Epidermal melanocyte (primary cell): ENCODE results near the gene DRICH1.
"Not testable (repeated sequence)": the region's sequence is repeated elsewhere in the genome, so short reads cannot be mapped to it uniquely, and the experiment has no call there.

Experiments
- DNase-seq: peaks from one replicate; pipeline ENCODE4 v3.0.0; 2011; ENCODE audit warnings: low spot score; ENCODE audit not compliant: insufficient read length

The DRICH1 gene

DNA sequence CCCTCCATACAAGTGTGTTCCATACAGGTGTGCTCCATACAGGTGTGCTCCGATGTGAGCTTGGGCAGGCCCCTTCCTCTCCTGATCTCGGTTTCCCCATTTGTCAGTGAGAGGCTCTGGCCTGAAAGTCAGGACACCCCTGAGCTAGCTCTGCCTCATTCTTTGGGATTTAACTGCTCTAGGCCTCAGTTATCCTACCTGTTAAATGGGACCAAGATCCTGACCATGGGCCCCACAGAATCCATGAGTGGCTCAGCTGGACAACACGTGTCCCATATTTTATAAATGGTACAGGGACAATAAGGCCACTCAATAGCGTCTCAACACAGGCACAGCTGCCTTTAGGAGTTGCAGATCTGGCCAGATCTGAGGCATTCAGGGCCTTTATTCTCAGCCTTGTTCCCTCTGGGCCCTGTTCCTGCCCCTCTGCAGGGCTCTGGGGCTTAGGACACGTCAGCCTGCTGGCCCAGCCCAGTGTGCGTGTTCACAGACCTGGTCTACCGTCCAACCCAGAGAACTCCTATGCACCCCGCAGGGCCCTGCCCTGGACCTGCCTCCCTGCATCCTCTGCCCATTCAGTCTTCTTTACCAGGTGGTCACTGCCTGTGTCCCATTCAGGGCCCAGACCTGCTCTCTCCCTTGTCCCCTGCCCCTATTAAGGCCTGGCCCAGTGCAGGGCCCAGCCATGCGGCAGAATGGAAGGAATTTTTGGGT lies 33.2 kb downstream of the DRICH1 start:
- DNase-seq: no peak

GRCh38 chr22:23597576-23598268 lies 34.4 kb downstream of the DRICH1 start:
- DNase-seq: not testable (repeated sequence)

DNA sequence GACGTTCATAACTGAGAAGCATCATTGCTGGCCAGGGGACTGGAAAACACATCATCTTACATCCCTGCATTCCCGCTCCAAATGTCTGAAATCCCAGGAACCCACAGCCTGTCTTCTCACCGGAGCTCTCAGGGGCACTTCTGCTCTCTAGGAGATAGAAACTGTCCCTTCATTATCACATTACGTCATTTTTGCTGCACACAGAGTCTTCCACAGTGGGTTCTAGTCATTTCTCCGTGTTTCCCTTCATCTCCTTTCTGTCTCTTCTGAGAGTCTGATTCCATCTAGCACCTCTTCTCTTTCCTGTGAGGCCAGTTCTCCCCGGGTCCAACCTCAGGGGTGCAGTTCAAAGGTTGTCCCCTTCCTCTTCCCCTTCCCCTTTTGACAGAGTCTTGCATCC lies 36.2 kb downstream of the DRICH1 start:
- not testable (repeated sequence) for DNase-seq

GRCh38 chr22:23591846-23592245 lies 40.3 kb downstream of the DRICH1 start:
- no peak for DNase-seq

GRCh38 chr22:23591201-23591791 lies 40.8 kb downstream of the DRICH1 start:
- DNase-seq: peak; percentile 62

DNA sequence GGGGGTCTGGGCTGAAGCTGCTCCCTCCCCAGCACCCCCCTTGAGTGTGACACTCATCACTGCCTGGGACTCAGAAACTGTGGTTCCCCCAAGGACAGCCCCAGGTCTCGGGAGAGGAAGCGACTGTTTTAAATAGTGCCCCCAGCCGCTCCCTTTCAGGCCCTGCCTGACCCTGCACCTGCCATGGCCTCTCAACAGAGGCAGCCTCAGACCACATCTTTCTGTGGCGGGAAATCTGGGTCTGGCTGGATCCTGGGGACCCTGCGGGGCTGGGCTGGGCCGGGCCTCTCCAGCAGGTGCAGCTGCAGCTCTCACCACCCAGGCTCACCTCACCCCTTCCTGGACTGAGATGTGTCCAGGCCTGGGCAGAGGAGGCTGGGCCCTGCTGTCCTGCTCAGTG lies 48.3 kb downstream of the DRICH1 start:
- DNase-seq: no peak

DNA sequence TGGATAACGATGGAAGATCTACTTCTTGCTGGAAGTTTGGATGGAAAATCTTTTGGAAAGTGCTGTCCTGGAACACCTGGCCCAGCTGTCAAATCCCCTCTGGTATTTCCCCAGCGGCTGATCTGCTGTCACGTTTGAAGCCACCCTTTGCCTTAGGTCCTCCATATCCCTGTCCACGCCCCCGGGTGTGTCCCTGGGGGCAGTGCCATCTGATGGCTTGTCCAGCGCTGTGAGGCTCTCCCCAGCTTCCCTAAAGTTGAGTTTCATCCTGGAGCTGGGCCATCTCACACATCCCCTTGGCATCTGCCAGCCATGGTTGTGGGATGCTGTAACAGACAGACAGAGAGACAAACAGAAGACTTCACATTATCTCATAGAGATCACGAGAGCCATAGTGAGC lies 49.0 kb downstream of the DRICH1 start:
- no peak for DNase-seq

DNA sequence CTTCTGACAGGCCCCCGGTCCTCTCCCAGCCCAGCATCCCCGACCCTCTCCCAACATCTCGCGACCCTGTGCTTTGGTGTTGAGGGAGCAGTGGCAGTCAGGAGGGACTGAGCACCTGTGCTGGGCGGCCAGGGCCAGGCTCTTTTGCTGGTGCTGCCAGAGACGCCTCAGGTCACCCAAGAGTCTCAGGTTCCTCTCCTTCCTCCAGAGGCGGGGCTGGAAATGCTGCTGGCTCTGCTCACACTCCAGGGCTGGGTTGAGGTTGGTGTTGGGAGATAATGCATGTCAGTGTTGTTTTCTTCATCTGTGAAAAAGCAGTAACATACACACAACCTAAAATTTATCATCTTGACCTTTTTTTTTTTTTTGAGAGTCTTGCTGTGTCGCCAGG lies 50.9 kb downstream of the DRICH1 start:
- no peak for DNase-seq

- DNase-seq: no peak
Measured at GRCh38 chr22:23580576-23581259, 51.4 kb downstream of the DRICH1 start.

DNA sequence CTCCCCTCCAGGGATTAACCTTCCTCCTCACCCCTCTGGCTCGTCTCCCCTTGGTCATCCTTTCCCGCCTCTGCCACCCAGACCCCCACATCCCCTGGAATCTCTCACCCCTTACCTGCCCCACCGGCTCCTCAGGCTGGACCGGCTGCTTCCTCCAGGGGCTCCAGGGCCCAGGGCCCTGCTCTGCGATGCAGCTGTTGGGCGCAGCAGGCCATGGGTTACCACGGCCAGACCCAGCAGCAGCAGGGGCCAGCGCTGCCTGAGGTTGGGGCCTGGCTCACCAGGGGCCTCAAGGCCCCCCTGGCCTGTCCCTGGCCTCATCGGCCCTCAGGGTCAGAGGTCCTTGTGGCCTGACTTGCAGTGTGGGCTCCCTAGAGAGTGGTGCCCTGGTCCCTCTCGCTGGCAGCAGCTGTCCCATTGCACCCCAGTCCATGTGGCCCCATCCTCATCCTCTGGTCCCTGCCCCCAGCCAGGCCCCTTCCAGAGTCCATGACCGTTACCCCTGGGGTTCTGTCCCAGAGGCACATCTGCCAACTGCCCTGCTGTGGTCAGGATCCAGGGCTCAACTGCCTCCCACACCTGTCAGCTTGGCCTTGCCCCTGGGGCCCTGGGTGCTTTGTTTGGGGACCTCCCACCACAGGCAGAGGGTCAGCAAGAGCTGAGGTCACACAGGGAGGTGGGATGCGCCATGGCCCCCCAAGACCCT lies 52.1 kb downstream of the DRICH1 start, which contains the start of gene IGLL1:
Gene IGLL1, minus strand, starts transcription at position 421 of the 706 bp plus-strand sequence. Its CDS starts 100 bp downstream, at position 321.
- no peak for DNase-seq

- no peak for DNase-seq
Measured at GRCh38 chr22:23579280-23579679, 52.8 kb downstream of the DRICH1 start.

DNA sequence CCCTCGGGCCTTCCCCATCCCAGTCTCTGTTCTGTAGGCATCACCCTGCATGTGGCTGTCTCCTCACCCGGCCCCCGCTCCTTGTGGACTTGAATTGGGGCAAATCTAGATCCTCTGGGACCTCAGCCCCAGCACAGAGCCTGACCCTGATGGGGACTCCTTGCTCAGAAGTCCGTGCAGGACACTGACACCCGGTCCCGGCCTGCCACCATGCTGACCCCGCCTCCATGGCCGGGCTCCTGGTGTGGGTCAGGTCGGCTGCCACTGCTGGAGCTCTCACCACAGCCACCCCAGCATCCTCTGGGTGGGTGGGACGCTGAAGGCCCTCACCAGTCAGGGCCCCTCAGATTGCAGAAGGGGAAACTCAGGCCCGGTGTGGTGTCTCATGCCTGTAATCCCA lies 53.8 kb downstream of the DRICH1 start:
- DNase-seq: no peak

DNA sequence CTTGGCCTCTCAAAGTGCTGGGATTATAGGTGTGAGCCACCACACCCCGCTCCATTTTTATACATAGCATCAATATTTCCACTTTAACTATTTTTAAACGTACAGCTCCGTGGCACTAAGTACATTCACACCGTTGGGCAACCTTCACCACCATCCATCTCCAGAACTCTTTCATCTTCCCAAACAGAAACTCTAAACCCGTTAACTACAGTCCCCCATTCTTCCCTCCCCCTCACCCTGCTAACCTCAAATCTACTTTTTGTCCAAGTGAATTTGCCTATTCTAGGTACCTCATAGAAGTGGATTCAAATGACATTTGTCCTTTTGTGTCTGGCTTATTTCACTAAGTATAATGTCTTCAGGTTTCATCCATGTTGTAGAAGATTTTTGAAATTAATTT lies 55.4 kb downstream of the DRICH1 start:
- no peak for DNase-seq

GRCh38 chr22:23575601-23576000 lies 56.5 kb downstream of the DRICH1 start:
- no peak for DNase-seq

GRCh38 chr22:23574877-23575276 lies 57.2 kb downstream of the DRICH1 start:
- no peak for DNase-seq

- no peak for DNase-seq
Measured at GRCh38 chr22:23574371-23574811, 57.7 kb downstream of the DRICH1 start.

DNA sequence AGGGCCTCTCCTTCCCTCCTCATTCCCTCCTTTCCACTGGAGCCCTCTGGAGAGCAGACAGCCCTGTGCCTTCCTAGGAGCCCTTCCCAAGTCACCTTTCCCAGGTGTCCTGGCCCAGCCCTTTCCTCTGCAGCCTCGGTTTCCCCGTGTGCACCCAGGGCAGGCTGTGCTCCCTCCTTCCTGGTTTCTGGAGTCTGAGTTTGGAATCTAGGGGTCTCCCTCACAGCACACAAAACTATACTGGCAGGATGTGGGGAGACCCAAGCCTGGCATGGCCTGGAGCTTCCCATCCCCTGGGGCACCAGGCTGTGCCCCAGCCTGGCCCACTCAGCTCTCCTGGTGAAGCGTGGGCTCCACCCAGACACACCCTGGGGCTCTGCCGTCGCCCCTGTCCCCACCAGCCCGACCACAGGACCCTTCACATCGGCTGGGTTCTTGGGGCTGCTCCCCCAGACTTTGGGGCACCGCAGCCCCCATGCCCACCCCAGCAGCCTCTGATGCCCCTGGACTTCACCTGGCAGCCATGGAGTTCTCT lies 58.4 kb downstream of the DRICH1 start:
- not testable (repeated sequence) for DNase-seq

GRCh38 chr22:23573106-23573505 lies 59.0 kb downstream of the DRICH1 start:
- not testable (repeated sequence) for DNase-seq

- DNase-seq: no peak
Measured at GRCh38 chr22:23571486-23571885, 60.6 kb downstream of the DRICH1 start.

- no peak for DNase-seq
Measured at GRCh38 chr22:23570681-23571080, 61.4 kb downstream of the DRICH1 start.

DNA sequence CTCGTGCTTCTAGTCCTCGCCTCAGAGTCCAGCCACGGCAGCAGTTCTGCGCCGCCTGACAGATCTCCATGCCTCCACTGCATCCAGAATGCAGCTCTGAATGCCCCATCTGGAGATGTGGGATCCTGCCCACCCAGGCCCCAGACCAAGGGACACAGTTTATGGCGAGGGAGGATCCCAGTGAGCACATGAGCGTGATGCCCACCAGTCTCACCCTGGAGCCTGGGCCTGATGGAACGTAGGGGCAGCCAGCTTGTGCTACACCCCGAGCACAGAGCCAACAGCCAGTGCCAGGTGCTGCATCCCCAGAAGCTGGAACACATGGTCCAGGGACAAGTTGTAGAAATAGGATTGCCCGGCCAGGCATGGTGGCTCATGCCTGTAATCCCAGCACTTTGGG lies 62.4 kb downstream of the DRICH1 start:
- DNase-seq: no peak
